Naive thymus-derived CD4-positive, alpha-beta T cell (primary cell): ENCODE results near the gene SPON2. TPM values are rescaled to one million over a fixed set of nuclear protein-coding genes. Genes with fewer than 3 reads are reported as not detected.

ENCODE experiments used
- ATAC-seq: fragments of 150-1000 bp; cut with Tn5 transposase; 2 replicates; pipeline ENCODE4 v1.10.0; 2021; ENCODE audit warnings: mild to moderate bottlenecking, moderate library complexity
- CTCF ChIA-PET: fragments of 350-600 bp; sonication (Branson Sonifier 250); formaldehyde crosslinking; loops from one replicate; lab custom pipeline; 2021; ENCODE audit warnings: antibody characterized with exemption; lab: Charles Lee
- POLR2A ChIA-PET: fragments of 350-600 bp; sonication (Branson Sonifier 250); formaldehyde crosslinking; loops from one replicate; lab custom pipeline; 2021; ENCODE audit warnings: antibody characterized with exemption, inconsistent platforms; lab: Charles Lee
- DNase-seq, 9 donors: peaks; one replicate each; pipeline versions ENCODE4 v3.0.0 to v3.0.0-alpha.2; 2020 to 2022; ENCODE audit warnings: mixed read lengths in 1 of 9
- H3K27ac ChIP-seq: one replicate; pipeline ENCODE4 v1.7.0; 2013; ENCODE audit warnings: mild to moderate bottlenecking, low read depth, low read length, moderate library complexity
- H3K27me3 ChIP-seq, 2 donors: one replicate each; pipeline ENCODE4 v1.7.0; 2013; ENCODE audit warnings: low read length in 2 of 2, mild to moderate bottlenecking in 2 of 2, moderate library complexity in 2 of 2; ENCODE audit not compliant: control insufficient read depth in 2 of 2, insufficient read depth in 2 of 2
- H3K36me3 ChIP-seq, 3 experiments: 1 replicate in 2 of 3; 2 replicates in 1 of 3; pipeline ENCODE4 v1.7.0; 2013; ENCODE audit warnings: low read length in 3 of 3, mild to moderate bottlenecking in 3 of 3, moderate library complexity in 1 of 3; ENCODE audit not compliant: insufficient read depth in 3 of 3, control insufficient read depth in 2 of 3
- H3K4me1 ChIP-seq, 2 donors: one replicate each; pipeline ENCODE4 v1.7.0; 2013; ENCODE audit warnings: low read length in 2 of 2, mild to moderate bottlenecking in 2 of 2, moderate library complexity in 1 of 2; ENCODE audit not compliant: control insufficient read depth in 2 of 2, insufficient read depth in 2 of 2
- H3K4me3 ChIP-seq: 2 replicates; pipeline ENCODE4 v1.7.0; 2013; ENCODE audit warnings: mild to moderate bottlenecking, low read length
- H3K9me3 ChIP-seq, 3 experiments: 1 replicate in 2 of 3; 2 replicates in 1 of 3; pipeline ENCODE4 v1.7.0; 2013; ENCODE audit warnings: low read length in 3 of 3; ENCODE audit not compliant: control insufficient read depth in 2 of 3
- H3K27ac Mint-ChIP-seq, 9 donors: one replicate each; pipeline ENCODE4 v1.8.0; 2020 to 2022; ENCODE audit warnings: mixed read lengths in 9 of 9, mild to moderate bottlenecking in 8 of 9, moderate library complexity in 5 of 9, inconsistent platforms in 2 of 9
- H3K27me3 Mint-ChIP-seq, 5 donors: one replicate each; pipeline ENCODE4 v1.8.0; 2021 to 2022; ENCODE audit warnings: mixed read lengths in 5 of 5, mild to moderate bottlenecking in 1 of 5
- H3K36me3 Mint-ChIP-seq, 5 donors: one replicate each; pipeline ENCODE4 v1.8.0; 2020 to 2022; ENCODE audit warnings: mixed read lengths in 5 of 5, mild to moderate bottlenecking in 3 of 5, inconsistent platforms in 1 of 5
- H3K4me1 Mint-ChIP-seq, 7 donors: one replicate each; pipeline ENCODE4 v1.8.0; 2020 to 2022; ENCODE audit warnings: mixed read lengths in 7 of 7, mild to moderate bottlenecking in 3 of 7, inconsistent platforms in 1 of 7
- H3K4me3 Mint-ChIP-seq, 10 donors: one replicate each; pipeline ENCODE4 v1.8.0; 2020 to 2022; ENCODE audit warnings: mild to moderate bottlenecking in 10 of 10, mixed read lengths in 10 of 10, moderate library complexity in 6 of 10, inconsistent platforms in 2 of 10
- H3K9me3 Mint-ChIP-seq, 11 donors: one replicate each; pipeline ENCODE4 v1.8.0; 2020 to 2022; ENCODE audit warnings: mixed read lengths in 11 of 11, mild to moderate bottlenecking in 4 of 11, inconsistent platforms in 1 of 11, moderate library complexity in 1 of 11
- intact Hi-C, 2 donors: fragments of 100-400 bp; cut with micrococcal nuclease; formaldehyde crosslinking; loops; one replicate each; pipeline ENCODE4 v1.15.1; 2023
- polyA plus RNA-seq, 2 donors: library from polyadenylated mRNA; unstranded; fragments of 300-500 nt; fragmentation: Illumina TruSeq; gene quantifications; one replicate each; pipeline ENCODE4 v1.2.3, GENCODE V29; 2021
- total RNA-seq, 6 experiments: library from RNA in 5 of 6; stranded (reverse) in 5 of 6; gene quantifications; 1 replicate in 5 of 6; 2 replicates in 1 of 6; pipeline ENCODE4 v1.2.3 and lab custom pipeline; 2021 to 2026

The SPON2 gene
- total and polyA plus RNA-seq, 7 experiments from 2014 or later: 2.8 to 79.1 (median 6.5) TPM

- Mint-ChIP-seq H3K4me1 (peaks cover 12 to 57% (median 43%) of the 10 kb centered on the region in 7 donors), H3K36me3 (peaks cover 0 to 6% (median 0%) of the 10 kb centered on the region in 5 donors), H3K4me3 (peak overlapping the region; percentile 75 to 93 (median 86)), H3K27me3 (no peaks in the 10 kb centered on the region), H3K27ac (peak overlapping the region; percentile 92 to 99 (median 97)), H3K9me3 (peaks cover 0 to 2% (median 0%) of the 10 kb centered on the region in 11 donors)
- peak; percentile 57 to 91 (median 86) for DNase-seq
- ATAC-seq: peak; percentile 84
- POLR2A ChIA-PET: interaction anchor here (0.6 to 4.1 kb wide), 7 partner anchors 16 to 144 kb away, joined by 3 to 21 read pairs (median 4); partner anchors contain the start of genes CTBP1 and UVSSA
- peaks cover 21 to 63% of the 10 kb centered on the region in 2 donors for H3K4me1 ChIP-seq
- no peaks in the 10 kb centered on the region for H3K27me3 ChIP-seq
- CTCF ChIA-PET: no interaction called here
- intact Hi-C loops: loop anchor here (1.0 to 5.0 kb wide), 11 partner anchors 15 to 192 kb away; partner anchors contain the start of genes UVSSA (in 2 of the 2), CTBP1 (in 1 of the 2) and MAEA (in 1 of the 2)
- peak overlapping the region; percentile 85 for H3K4me3 ChIP-seq
- peaks cover 0 to 3% (median under 1%) of the 10 kb centered on the region in 3 experiments for H3K36me3 ChIP-seq
- H3K27ac ChIP-seq: peak overlapping the region; percentile 68
- H3K9me3 ChIP-seq: no peaks in the 10 kb centered on the region
Observed at GRCh38 chr4:1201851-1202525, 29.6 kb upstream of the SPON2 start.

GRCh38 chr4:1200425-1201035, 28.1 kb upstream of the SPON2 start:
- intact Hi-C loops: loop anchor here (1.0 to 5.0 kb wide), 3 partner anchors 13 to 68 kb away; no protein-coding TSS in a partner anchor
- peaks cover 0 to 17% (median 0%) of the 10 kb centered on the region in 5 donors for H3K36me3 Mint-ChIP-seq
- H3K4me1 Mint-ChIP-seq: peaks cover 12 to 57% (median 43%) of the 10 kb centered on the region in 7 donors

GRCh38 chr4:1199556-1200331, 27.4 kb upstream of the SPON2 start:
- CTCF ChIA-PET: no interaction called here
- Histone ChIP-seq H3K9me3 (no peaks in the 10 kb centered on the region), H3K4me1 (peaks cover 21 to 51% of the 10 kb centered on the region in 2 donors), H3K4me3 (peak overlapping the region; percentile 85), H3K36me3 (peaks cover 0 to 14% (median 8%) of the 10 kb centered on the region in 3 experiments), H3K27me3 (no peaks in the 10 kb centered on the region), H3K27ac (no peak overlapping the region)
- Mint-ChIP-seq H3K27ac (peak overlapping the region in 3 of 9 donors; percentile 59 to 70 (median 60)), H3K9me3 (peaks cover 0 to 2% (median 0%) of the 10 kb centered on the region in 11 donors), H3K27me3 (no peaks in the 10 kb centered on the region), H3K36me3 (peaks cover 0 to 16% (median 0%) of the 10 kb centered on the region in 5 donors), H3K4me1 (peaks cover 12 to 53% (median 42%) of the 10 kb centered on the region in 7 donors), H3K4me3 (peak overlapping the region in 9 of 10 donors; percentile 29 to 93 (median 84))
- no peak for ATAC-seq
- DNase-seq: peak in 1 of 9 donors; percentile 18
- POLR2A ChIA-PET: interaction anchor here (0.5 to 1.6 kb wide), 4 partner anchors 14 to 510 kb away, joined by 3 to 5 read pairs (median 4); no protein-coding TSS in a partner anchor
- intact Hi-C loops: loop anchor here (1.0 to 5.0 kb wide), 2 partner anchors 28 to 67 kb away; no protein-coding TSS in a partner anchor

More at GRCh38 chr4:1200425-1201035, 28.1 kb upstream of the SPON2 start:
- H3K27me3 Mint-ChIP-seq: no peaks in the 10 kb centered on the region
- ATAC-seq: no peak
- H3K9me3 ChIP-seq: no peaks in the 10 kb centered on the region
- POLR2A ChIA-PET: interaction anchor here (0.5 to 0.9 kb wide), 2 partner anchors 15 to 509 kb away, joined by 3 to 5 read pairs; no protein-coding TSS in a partner anchor
- peak overlapping the region; percentile 29 to 93 (median 84) for H3K4me3 Mint-ChIP-seq
- peaks cover 21 to 59% of the 10 kb centered on the region in 2 donors for H3K4me1 ChIP-seq
- peak in 1 of 9 donors; percentile 26 for DNase-seq
- H3K27ac ChIP-seq: peak overlapping the region; percentile 68
- CTCF ChIA-PET: no interaction called here
- peaks cover 0 to 14% (median 8%) of the 10 kb centered on the region in 3 experiments for H3K36me3 ChIP-seq
- peak overlapping the region; percentile 85 for H3K4me3 ChIP-seq
- H3K27me3 ChIP-seq: no peaks in the 10 kb centered on the region
- H3K9me3 Mint-ChIP-seq: peaks cover 0 to 2% (median 0%) of the 10 kb centered on the region in 11 donors
- peak overlapping the region in 5 of 9 donors; percentile 19 to 99 (median 59) for H3K27ac Mint-ChIP-seq

- Histone ChIP-seq H3K27me3 (no peaks in the 10 kb centered on the region), H3K4me1 (peaks cover 21 to 37% of the 10 kb centered on the region in 2 donors), H3K36me3 (peaks cover 0 to 14% (median 8%) of the 10 kb centered on the region in 3 experiments), H3K9me3 (no peaks in the 10 kb centered on the region), H3K4me3 (no peak overlapping the region), H3K27ac (no peak overlapping the region)
- ATAC-seq (no peak), DNase-seq (no peak)
- ChIA-PET CTCF (no interaction called here), POLR2A (interaction anchor here (1.6 kb wide), 1 partner anchor 49 kb away, joined by 4 read pairs; no protein-coding TSS in a partner anchor)
- Mint-ChIP-seq H3K9me3 (peaks cover 0 to 2% (median 0%) of the 10 kb centered on the region in 11 donors), H3K36me3 (peaks cover 0 to 13% (median 0%) of the 10 kb centered on the region in 5 donors), H3K4me3 (peak overlapping the region in 7 of 10 donors; percentile 3 to 68 (median 18)), H3K27ac (peak overlapping the region in 8 of 9 donors; percentile 0 to 63 (median 36)), H3K4me1 (peaks cover 12 to 43% (median 28%) of the 10 kb centered on the region in 7 donors), H3K27me3 (no peaks in the 10 kb centered on the region)
- intact Hi-C loops: no loop called here
Observed at GRCh38 chr4:1198098-1198844, 25.9 kb upstream of the SPON2 start.

- H3K9me3 ChIP-seq: no peaks in the 10 kb centered on the region
- peaks cover 0 to 14% (median 8%) of the 10 kb centered on the region in 3 experiments for H3K36me3 ChIP-seq
- H3K4me1 Mint-ChIP-seq: peaks cover 2 to 28% (median 15%) of the 10 kb centered on the region in 7 donors
- ChIA-PET POLR2A (interaction anchor here (0.6 kb wide), 1 partner anchor 30 kb away, joined by 3 read pairs; no protein-coding TSS in a partner anchor), CTCF (no interaction called here)
- H3K27me3 Mint-ChIP-seq: no peaks in the 10 kb centered on the region
- H3K4me3 ChIP-seq: no peak overlapping the region
- H3K27ac Mint-ChIP-seq: peak overlapping the region in 3 of 9 donors; percentile 9 to 58 (median 37)
- intact Hi-C loops: no loop called here
- H3K4me1 ChIP-seq: peaks cover 16 to 20% of the 10 kb centered on the region in 2 donors
- peaks cover 0 to 13% (median 0%) of the 10 kb centered on the region in 5 donors for H3K36me3 Mint-ChIP-seq
- no peak overlapping the region for H3K4me3 Mint-ChIP-seq
- H3K9me3 Mint-ChIP-seq: no peaks in the 10 kb centered on the region
- H3K27ac ChIP-seq: no peak overlapping the region
- no peaks in the 10 kb centered on the region for H3K27me3 ChIP-seq
- no peak for DNase-seq
- ATAC-seq: no peak
Observed at GRCh38 chr4:1196421-1197183, 24.2 kb upstream of the SPON2 start.
